ENCODE data around the gene ALDH1A1.

The ALDH1A1 gene

GRCh38 chr9:72952914-72953313 lies at the start of gene ALDH1A1:
Gene ALDH1A1, minus strand, starts transcription at chr9:72953053. Its CDS starts 53 bp downstream, at chr9:72953000.
- Mint-ChIP-seq H3K27me3 (peaks cover 8% of the 10 kb centered on the region), H3K9me3 (no peaks in the 10 kb centered on the region), H3K4me3 (no peak within 1 kb of the TSS), H3K4me1 (no peaks in the 10 kb centered on the region), H3K27ac (ENCODE audit: low read depth) (no peak within 1 kb of the TSS), H3K36me3 (ENCODE audit: insufficient read depth) (no peaks in the 10 kb centered on the region)
- ATAC-seq (replicated peaks; ENCODE audit: extremely low read depth, poor library complexity, severe bottlenecking) (no peak), DNase-seq (ENCODE audit: low spot score in 2 of 2) (no peak)

GRCh38 chr9:73001860-73002259 lies 49.0 kb upstream of the ALDH1A1 start:
- ATAC-seq (replicated peaks; ENCODE audit: extremely low read depth, poor library complexity, severe bottlenecking) (no peak), DNase-seq (ENCODE audit: low spot score in 2 of 2) (no peak)
- peaks cover 2% of the 10 kb centered on the region for H3K36me3 Mint-ChIP-seq (ENCODE audit: insufficient read depth)
- no peak overlapping the region for H3K27ac Mint-ChIP-seq (ENCODE audit: low read depth)
- peaks cover 5% of the 10 kb centered on the region for H3K9me3 Mint-ChIP-seq
- H3K27me3 Mint-ChIP-seq: peaks cover 40% of the 10 kb centered on the region
- no peaks in the 10 kb centered on the region for H3K4me1 Mint-ChIP-seq
- no peak overlapping the region for H3K4me3 Mint-ChIP-seq

GRCh38 chr9:72998363-72998762 lies 45.5 kb upstream of the ALDH1A1 start:
- no peak overlapping the region for H3K4me3 Mint-ChIP-seq
- H3K4me1 Mint-ChIP-seq: no peaks in the 10 kb centered on the region
- H3K27ac Mint-ChIP-seq (ENCODE audit: low read depth): no peak overlapping the region
- no peaks in the 10 kb centered on the region for H3K9me3 Mint-ChIP-seq
- H3K27me3 Mint-ChIP-seq: peaks cover 18% of the 10 kb centered on the region
- no peaks in the 10 kb centered on the region for H3K36me3 Mint-ChIP-seq (ENCODE audit: insufficient read depth)
- no peak for DNase-seq (ENCODE audit: low spot score in 2 of 2)
- ATAC-seq (replicated peaks; ENCODE audit: extremely low read depth, poor library complexity, severe bottlenecking): no peak

GRCh38 chr9:72997387-72997995 lies 44.6 kb upstream of the ALDH1A1 start:
- no peaks in the 10 kb centered on the region for H3K4me1 Mint-ChIP-seq
- H3K36me3 Mint-ChIP-seq (ENCODE audit: insufficient read depth): no peaks in the 10 kb centered on the region
- H3K27ac Mint-ChIP-seq (ENCODE audit: low read depth): no peak overlapping the region
- peaks cover 21% of the 10 kb centered on the region for H3K27me3 Mint-ChIP-seq
- no peak for DNase-seq (ENCODE audit: low spot score in 2 of 2)
- ATAC-seq (replicated peaks; ENCODE audit: extremely low read depth, poor library complexity, severe bottlenecking): no peak
- no peaks in the 10 kb centered on the region for H3K9me3 Mint-ChIP-seq
- no peak overlapping the region for H3K4me3 Mint-ChIP-seq

GRCh38 chr9:72996684-72997314 lies 43.9 kb upstream of the ALDH1A1 start:
- no peak for DNase-seq (ENCODE audit: low spot score in 2 of 2)
- no peak overlapping the region for H3K27ac Mint-ChIP-seq (ENCODE audit: low read depth)
- no peak overlapping the region for H3K4me3 Mint-ChIP-seq
- H3K4me1 Mint-ChIP-seq: no peaks in the 10 kb centered on the region
- no peaks in the 10 kb centered on the region for H3K9me3 Mint-ChIP-seq
- peaks cover 26% of the 10 kb centered on the region for H3K27me3 Mint-ChIP-seq
- ATAC-seq (replicated peaks; ENCODE audit: extremely low read depth, poor library complexity, severe bottlenecking): no peak
- H3K36me3 Mint-ChIP-seq (ENCODE audit: insufficient read depth): no peaks in the 10 kb centered on the region

GRCh38 chr9:72996114-72996513 lies 43.3 kb upstream of the ALDH1A1 start:
- no peak for ATAC-seq (replicated peaks; ENCODE audit: extremely low read depth, poor library complexity, severe bottlenecking)
- Mint-ChIP-seq H3K27me3 (peaks cover 22% of the 10 kb centered on the region), H3K27ac (ENCODE audit: low read depth) (no peak overlapping the region), H3K36me3 (ENCODE audit: insufficient read depth) (no peaks in the 10 kb centered on the region), H3K9me3 (no peaks in the 10 kb centered on the region), H3K4me1 (no peaks in the 10 kb centered on the region), H3K4me3 (no peak overlapping the region)
- DNase-seq (ENCODE audit: low spot score in 2 of 2): no peak

GRCh38 chr9:72995131-72996024 lies 42.5 kb upstream of the ALDH1A1 start:
- no peaks in the 10 kb centered on the region for H3K4me1 Mint-ChIP-seq
- H3K27me3 Mint-ChIP-seq: peaks cover 22% of the 10 kb centered on the region
- H3K9me3 Mint-ChIP-seq: no peaks in the 10 kb centered on the region
- no peaks in the 10 kb centered on the region for H3K36me3 Mint-ChIP-seq (ENCODE audit: insufficient read depth)
- no peak for ATAC-seq (replicated peaks; ENCODE audit: extremely low read depth, poor library complexity, severe bottlenecking)
- H3K27ac Mint-ChIP-seq (ENCODE audit: low read depth): no peak overlapping the region
- no peak for DNase-seq (ENCODE audit: low spot score in 2 of 2)
- no peak overlapping the region for H3K4me3 Mint-ChIP-seq

GRCh38 chr9:72991772-72992171 lies 38.9 kb upstream of the ALDH1A1 start:
- H3K27me3 Mint-ChIP-seq: peaks cover 13% of the 10 kb centered on the region
- no peak for DNase-seq (ENCODE audit: low spot score in 2 of 2)
- no peaks in the 10 kb centered on the region for H3K4me1 Mint-ChIP-seq
- no peak overlapping the region for H3K27ac Mint-ChIP-seq (ENCODE audit: low read depth)
- H3K36me3 Mint-ChIP-seq (ENCODE audit: insufficient read depth): no peaks in the 10 kb centered on the region
- H3K9me3 Mint-ChIP-seq: no peaks in the 10 kb centered on the region
- ATAC-seq (replicated peaks; ENCODE audit: extremely low read depth, poor library complexity, severe bottlenecking): no peak
- no peak overlapping the region for H3K4me3 Mint-ChIP-seq

- no peaks in the 10 kb centered on the region for H3K4me1 Mint-ChIP-seq
- H3K4me3 Mint-ChIP-seq: no peak overlapping the region
- DNase-seq (ENCODE audit: low spot score in 2 of 2) (no peak), ATAC-seq (replicated peaks; ENCODE audit: extremely low read depth, poor library complexity, severe bottlenecking) (no peak)
- no peak overlapping the region for H3K27ac Mint-ChIP-seq (ENCODE audit: low read depth)
- no peaks in the 10 kb centered on the region for H3K9me3 Mint-ChIP-seq
- H3K36me3 Mint-ChIP-seq (ENCODE audit: insufficient read depth): no peaks in the 10 kb centered on the region
- H3K27me3 Mint-ChIP-seq: peaks cover 11% of the 10 kb centered on the region
Measured at GRCh38 chr9:72990397-72991182, 37.7 kb upstream of the ALDH1A1 start.

- H3K27ac Mint-ChIP-seq (ENCODE audit: low read depth): no peak overlapping the region
- H3K27me3 Mint-ChIP-seq: peaks cover 1% of the 10 kb centered on the region
- H3K4me3 Mint-ChIP-seq: no peak overlapping the region
- ATAC-seq (replicated peaks; ENCODE audit: extremely low read depth, poor library complexity, severe bottlenecking): no peak
- H3K9me3 Mint-ChIP-seq: no peaks in the 10 kb centered on the region
- DNase-seq (ENCODE audit: low spot score in 2 of 2): no peak
- no peaks in the 10 kb centered on the region for H3K36me3 Mint-ChIP-seq (ENCODE audit: insufficient read depth)
- H3K4me1 Mint-ChIP-seq: no peaks in the 10 kb centered on the region
Measured at GRCh38 chr9:72986522-72987116, 33.8 kb upstream of the ALDH1A1 start.

- Mint-ChIP-seq H3K27ac (ENCODE audit: low read depth) (no peak overlapping the region), H3K9me3 (no peaks in the 10 kb centered on the region), H3K4me1 (no peaks in the 10 kb centered on the region), H3K4me3 (no peak overlapping the region), H3K27me3 (peaks cover 8% of the 10 kb centered on the region), H3K36me3 (ENCODE audit: insufficient read depth) (no peaks in the 10 kb centered on the region)
- ATAC-seq (replicated peaks; ENCODE audit: extremely low read depth, poor library complexity, severe bottlenecking) (no peak), DNase-seq (ENCODE audit: low spot score in 2 of 2) (no peak)
Measured at GRCh38 chr9:72985746-72986145, 32.9 kb upstream of the ALDH1A1 start.

- Mint-ChIP-seq H3K4me3 (no peak overlapping the region), H3K9me3 (no peaks in the 10 kb centered on the region), H3K36me3 (ENCODE audit: insufficient read depth) (no peaks in the 10 kb centered on the region), H3K27ac (ENCODE audit: low read depth) (no peak overlapping the region), H3K27me3 (peaks cover 8% of the 10 kb centered on the region), H3K4me1 (no peaks in the 10 kb centered on the region)
- ATAC-seq (replicated peaks; ENCODE audit: extremely low read depth, poor library complexity, severe bottlenecking) (no peak), DNase-seq (ENCODE audit: low spot score in 2 of 2) (no peak)
Measured at GRCh38 chr9:72984991-72985390, 32.1 kb upstream of the ALDH1A1 start.

All from central memory CD8-positive, alpha-beta T cell (primary cell).